HCEC 1CT (cell line): ENCODE results near the gene WDR20.
"Not testable (repeated sequence)": the region's sequence is repeated elsewhere in the genome, so short reads cannot be mapped to it uniquely, and the experiment has no call there.

ENCODE experiments used
- DNase-seq: peaks from one replicate; pipeline ENCODE4 v3.0.0-alpha.2; 2017

WDR20 gene

GRCh38 chr14:102134021-102134420, 5.7 kb upstream of the WDR20 start:
- not testable (repeated sequence) for DNase-seq

- DNase-seq, result not testable (repeated sequence)
Observed at GRCh38 chr14:102134719-102135118, 5.0 kb upstream of the WDR20 start.

GRCh38 chr14:102135456-102135855, 4.2 kb upstream of the WDR20 start:
- DNase-seq, result not testable (repeated sequence)

GRCh38 chr14:102138535-102138934, 1.2 kb upstream of the WDR20 start:
- DNase-seq, result no peak

- peak; percentile 23 for DNase-seq
Observed at GRCh38 chr14:102138961-102139285, 774 bp upstream of the WDR20 start.

- DNase-seq, result peak; percentile 36
Observed at GRCh38 chr14:102140027-102140749, 491 bp downstream of the WDR20 start.

- no peak for DNase-seq
Observed at GRCh38 chr14:102140750-102141145, 1.1 kb downstream of the WDR20 start.

GRCh38 chr14:102141797-102142196, 2.1 kb downstream of the WDR20 start:
- DNase-seq, result no peak

GRCh38 chr14:102144914-102145313, 5.2 kb downstream of the WDR20 start:
- DNase-seq, result no peak

GRCh38 chr14:102145395-102145794, 5.7 kb downstream of the WDR20 start:
- no peak for DNase-seq

GRCh38 chr14:102146423-102146822, 6.7 kb downstream of the WDR20 start:
- no peak for DNase-seq

- no peak for DNase-seq
Observed at GRCh38 chr14:102150083-102150482, 10.4 kb downstream of the WDR20 start.

- DNase-seq, result no peak
Observed at GRCh38 chr14:102150744-102151143, 11.0 kb downstream of the WDR20 start.

GRCh38 chr14:102151411-102151810, 11.7 kb downstream of the WDR20 start:
- not testable (repeated sequence) for DNase-seq

GRCh38 chr14:102154121-102154520, 14.4 kb downstream of the WDR20 start:
- DNase-seq, result no peak

GRCh38 chr14:102154821-102155549, 15.3 kb downstream of the WDR20 start:
- peak; percentile 42 for DNase-seq

- no peak for DNase-seq
Observed at GRCh38 chr14:102157346-102157745, 17.6 kb downstream of the WDR20 start.

- no peak for DNase-seq
Observed at GRCh38 chr14:102158797-102159196, 19.1 kb downstream of the WDR20 start.

- no peak for DNase-seq
Observed at GRCh38 chr14:102159841-102160240, 20.1 kb downstream of the WDR20 start.

GRCh38 chr14:102162487-102162886, 22.8 kb downstream of the WDR20 start:
- no peak for DNase-seq

GRCh38 chr14:102164241-102164641, 24.5 kb downstream of the WDR20 start:
- peak; percentile 45 for DNase-seq

GRCh38 chr14:102164965-102165364, 25.3 kb downstream of the WDR20 start:
- no peak for DNase-seq

- no peak for DNase-seq
Observed at GRCh38 chr14:102170061-102170460, 30.4 kb downstream of the WDR20 start.

- DNase-seq, result no peak
Observed at GRCh38 chr14:102171173-102172020, 31.7 kb downstream of the WDR20 start.
